CD4-positive, alpha-beta T cell treated with Interleukin-6 at 100 ng/mL for 8 hours (primary cell): Measurements from ENCODE around the gene RAP1A.
"Not testable (repeated sequence)": the region's sequence is repeated elsewhere in the genome, so short reads cannot be mapped to it uniquely, and the experiment has no call there.

Experiments
- DNase-seq: peaks from one replicate; pipeline ENCODE4 v3.0.0-alpha.2; 2020; ENCODE audit warnings: mixed read lengths, low spot score

Gene RAP1A

DNA sequence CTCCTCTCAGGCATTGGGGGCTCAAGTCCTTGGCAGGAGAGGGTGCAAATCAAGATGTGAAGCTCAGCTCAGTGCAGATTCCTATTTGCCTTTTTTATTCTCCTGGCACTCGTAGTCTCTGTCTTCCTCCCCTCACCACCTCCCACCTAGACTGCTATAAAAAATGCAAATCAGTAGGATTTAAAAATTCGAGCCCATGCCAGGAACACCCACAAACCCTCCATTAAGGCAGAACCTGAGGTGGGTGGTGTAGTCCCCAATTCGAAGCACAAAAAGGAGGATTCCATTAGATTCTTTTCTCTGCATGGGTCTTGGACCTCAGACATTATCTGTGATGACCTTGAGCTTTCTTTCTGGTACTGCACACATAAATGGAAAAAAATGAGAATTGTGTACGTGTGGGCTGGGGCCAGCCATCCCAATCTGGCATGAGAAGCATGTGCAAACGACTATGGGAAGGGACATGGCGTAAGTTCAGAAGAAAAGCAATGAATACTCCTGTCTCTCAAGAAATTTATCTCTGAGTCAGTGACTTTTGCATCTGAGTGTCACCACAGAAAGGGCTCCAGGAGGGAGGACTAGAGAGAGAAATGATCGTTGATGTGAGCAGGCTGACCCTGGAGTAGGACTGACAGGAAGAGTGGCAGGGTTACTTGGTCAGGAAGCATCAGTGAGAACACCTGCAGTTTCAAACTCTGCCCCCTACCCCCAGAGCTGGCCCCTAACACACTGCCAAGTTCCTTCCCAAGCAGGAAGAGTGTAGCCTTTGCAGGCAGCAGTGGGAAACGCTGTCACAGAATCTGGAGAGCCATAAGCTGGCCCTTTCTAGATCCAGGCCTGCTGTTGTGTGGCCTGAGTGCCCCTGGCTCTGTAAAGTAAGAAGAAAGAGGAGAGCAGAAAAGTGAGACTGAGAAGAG lies 117.9 kb downstream of the RAP1A start:
- no peak for DNase-seq

GRCh38 chr1:111738133-111738435 lies 118.5 kb downstream of the RAP1A start:
- DNase-seq, result no peak

GRCh38 chr1:111738436-111739193 lies 119.0 kb downstream of the RAP1A start:
- DNase-seq, result peak; percentile 21

DNA sequence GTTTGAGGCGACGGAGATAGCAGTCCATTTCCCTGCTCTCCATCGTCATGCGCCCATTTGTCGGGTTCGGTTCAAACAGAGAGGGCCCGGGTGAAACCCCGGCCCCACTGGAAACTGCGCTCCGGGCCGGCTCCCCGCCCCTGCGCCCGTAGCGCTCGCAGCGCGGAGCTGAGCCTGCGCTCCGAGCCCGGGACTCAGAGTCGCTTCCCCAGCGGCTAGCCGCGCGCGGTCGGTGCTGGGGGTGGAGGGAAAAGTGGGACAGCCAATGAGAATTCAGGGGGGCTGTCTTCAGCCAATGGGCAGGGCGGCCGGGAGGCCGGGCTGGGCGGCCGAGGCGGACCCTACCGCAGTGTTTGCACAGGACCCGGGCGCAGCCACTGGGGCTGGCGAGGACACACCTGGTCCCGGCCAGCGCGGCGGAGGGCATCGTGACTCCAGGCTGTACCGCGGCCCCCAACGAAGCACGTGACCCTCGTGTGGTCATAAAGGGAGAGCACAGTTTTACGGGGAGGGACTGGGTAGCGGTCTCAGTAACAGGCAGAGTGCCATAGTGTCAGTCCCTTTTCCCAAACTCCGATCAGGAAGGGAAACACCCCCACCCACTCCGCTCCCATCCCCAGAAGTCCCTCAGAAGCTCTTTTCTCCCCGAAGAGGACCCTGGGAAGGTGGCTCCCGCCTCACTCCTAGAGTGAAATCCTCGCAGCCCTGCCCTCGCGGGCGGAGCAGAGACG lies 119.8 kb downstream of the RAP1A start, which contains the start of gene INKA2:
INKA2 (minus strand) TSS at position 202 of the 731 bp plus-strand sequence; CDS start at position 49, 153 bp downstream.
- peak; percentile 65 for DNase-seq

DNA sequence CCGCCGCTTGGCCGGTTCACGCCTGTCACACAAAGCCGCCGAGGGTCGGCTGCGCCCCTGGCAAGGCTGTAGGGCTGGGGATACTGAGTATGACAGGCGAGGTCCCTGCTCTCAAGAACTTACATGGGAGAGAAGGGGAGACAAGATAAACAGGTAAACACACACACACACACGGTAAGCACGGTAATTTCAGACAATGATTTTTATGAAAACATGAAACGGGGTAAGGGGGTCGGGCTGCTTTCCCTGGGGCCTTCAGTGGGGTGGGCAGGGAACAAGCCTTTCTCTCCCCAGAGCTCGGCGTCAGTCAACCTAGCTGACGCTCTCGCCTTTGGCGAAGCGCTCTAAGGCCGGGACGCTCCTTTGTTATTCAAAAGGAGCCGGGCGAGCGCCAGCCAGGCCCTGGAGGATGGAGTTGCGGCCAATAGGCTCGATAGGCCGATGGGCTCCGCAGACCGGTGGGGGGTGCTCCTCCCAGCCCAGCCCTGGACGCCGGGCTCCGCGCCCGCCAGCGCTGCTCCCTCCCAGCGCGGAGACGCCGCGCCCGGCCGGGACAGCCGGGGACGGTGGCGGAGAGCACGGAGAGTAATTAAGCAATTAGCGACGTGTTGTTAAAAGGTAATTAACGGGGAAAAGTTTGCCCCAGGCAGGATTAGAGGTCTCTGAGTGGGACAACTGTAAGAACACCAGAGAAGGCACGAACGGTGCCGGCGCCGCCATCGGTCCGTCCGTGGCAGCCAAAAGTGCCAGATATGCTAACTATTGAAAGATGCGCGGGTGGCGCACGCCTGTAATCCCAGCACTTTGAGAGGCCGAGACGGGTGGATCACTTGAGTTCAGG lies 120.6 kb downstream of the RAP1A start:
- no peak for DNase-seq

GRCh38 chr1:111742292-111742691 lies 122.7 kb downstream of the RAP1A start:
- DNase-seq, result not testable (repeated sequence)

DNA sequence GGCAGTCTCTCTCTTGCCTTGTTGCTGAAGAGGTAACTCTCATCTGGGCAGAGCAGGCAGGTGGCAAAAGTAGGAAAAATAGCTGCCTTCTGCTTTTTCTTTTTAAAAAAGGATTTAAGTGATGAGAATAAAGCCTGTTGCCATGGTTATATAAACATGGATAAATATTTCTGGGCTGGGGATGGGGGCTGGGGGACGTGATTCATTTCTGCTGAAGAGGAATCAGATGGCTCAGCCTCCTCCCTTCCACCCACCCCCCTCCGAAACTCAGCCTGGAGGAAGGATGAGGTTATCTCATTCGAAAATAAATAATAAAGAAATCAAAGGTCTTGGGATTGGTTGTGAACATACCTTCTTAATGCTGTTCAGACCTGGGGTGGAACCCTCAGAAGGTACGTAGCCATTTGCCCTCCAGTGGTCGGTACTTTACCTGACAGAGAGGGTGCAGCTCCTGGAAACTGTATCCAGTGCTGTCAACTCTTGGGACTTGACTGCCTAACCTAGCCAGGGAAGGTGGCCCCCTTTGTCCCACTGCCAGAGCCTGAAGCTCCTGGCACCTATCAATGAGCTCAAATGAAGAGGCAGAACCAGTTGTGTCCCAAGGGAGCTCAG lies 123.5 kb downstream of the RAP1A start:
- no peak for DNase-seq

- DNase-seq, result no peak
These were observed 124.1 kb downstream of the RAP1A start for GRCh38 chr1:111743679-111744101.

DNA sequence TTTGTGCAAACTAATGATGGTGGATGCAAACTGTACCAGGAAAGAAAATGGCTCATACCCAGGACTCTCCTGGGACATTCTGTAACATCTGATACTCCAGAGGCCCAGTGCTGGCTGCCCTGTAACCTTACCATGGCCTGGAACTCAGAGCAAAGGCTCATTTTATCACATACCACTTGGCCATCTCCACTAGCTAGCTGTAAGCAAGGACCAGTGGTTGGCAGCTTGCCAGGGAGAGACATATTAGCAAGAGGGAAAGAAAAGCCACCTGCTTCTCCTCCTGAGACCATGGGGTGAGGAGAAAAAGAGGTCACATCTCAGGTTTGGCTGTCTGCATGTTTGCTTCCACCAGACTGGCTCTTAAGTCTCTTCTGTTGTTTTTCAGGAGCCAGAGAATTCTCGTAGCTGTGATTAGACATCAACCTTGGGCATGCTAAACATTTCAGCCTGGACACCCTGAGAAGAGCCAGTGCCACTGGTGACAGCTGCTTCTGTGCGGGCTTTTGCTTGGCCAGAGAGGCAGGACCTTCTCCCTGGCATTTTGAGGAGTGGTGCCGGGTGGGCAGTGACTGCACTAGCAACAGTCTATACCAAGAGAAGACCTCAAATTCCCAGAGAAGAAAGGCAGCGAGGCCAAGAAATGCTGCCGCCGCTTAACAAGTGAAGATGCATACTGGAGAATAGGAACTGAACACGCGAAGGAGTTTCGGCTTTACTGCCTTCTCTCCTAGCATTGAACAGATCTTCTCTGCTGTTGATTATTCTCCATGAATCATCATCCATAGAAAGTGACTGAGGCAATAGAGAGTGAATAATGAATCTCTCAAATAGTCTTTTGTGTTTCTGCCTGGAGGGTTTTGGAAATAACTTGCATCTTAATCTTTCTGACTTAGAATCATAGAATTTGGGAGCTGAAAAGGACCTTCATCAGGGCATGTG lies 126.4 kb downstream of the RAP1A start:
- no peak for DNase-seq

GRCh38 chr1:111746614-111746999 lies 127.0 kb downstream of the RAP1A start:
- no peak for DNase-seq

- peak; percentile 77 for DNase-seq
These were observed 127.7 kb downstream of the RAP1A start for GRCh38 chr1:111747282-111747734.

GRCh38 chr1:111747947-111748346 lies 128.4 kb downstream of the RAP1A start:
- no peak for DNase-seq

DNA sequence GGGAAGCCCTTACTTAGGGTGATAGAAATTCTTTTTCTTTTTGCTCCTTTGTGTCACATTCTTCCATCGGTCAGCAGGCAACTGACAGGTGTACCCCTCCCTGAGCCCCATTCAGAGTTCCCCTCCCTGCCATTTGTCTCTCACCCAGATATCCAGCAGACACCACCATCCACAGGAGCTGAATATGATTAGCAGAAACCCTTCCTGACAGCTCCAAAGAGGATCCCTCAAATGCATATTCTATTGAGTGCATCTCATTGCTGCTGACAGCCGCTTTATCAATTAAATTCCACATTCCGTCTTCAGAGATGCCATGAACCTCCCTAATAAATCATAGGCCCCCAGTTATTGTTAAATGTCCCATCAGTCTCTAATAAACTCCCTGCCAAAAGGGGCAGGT lies 130.0 kb downstream of the RAP1A start:
- DNase-seq, result no peak

GRCh38 chr1:111750856-111751255 lies 131.3 kb downstream of the RAP1A start:
- DNase-seq, result no peak

DNA sequence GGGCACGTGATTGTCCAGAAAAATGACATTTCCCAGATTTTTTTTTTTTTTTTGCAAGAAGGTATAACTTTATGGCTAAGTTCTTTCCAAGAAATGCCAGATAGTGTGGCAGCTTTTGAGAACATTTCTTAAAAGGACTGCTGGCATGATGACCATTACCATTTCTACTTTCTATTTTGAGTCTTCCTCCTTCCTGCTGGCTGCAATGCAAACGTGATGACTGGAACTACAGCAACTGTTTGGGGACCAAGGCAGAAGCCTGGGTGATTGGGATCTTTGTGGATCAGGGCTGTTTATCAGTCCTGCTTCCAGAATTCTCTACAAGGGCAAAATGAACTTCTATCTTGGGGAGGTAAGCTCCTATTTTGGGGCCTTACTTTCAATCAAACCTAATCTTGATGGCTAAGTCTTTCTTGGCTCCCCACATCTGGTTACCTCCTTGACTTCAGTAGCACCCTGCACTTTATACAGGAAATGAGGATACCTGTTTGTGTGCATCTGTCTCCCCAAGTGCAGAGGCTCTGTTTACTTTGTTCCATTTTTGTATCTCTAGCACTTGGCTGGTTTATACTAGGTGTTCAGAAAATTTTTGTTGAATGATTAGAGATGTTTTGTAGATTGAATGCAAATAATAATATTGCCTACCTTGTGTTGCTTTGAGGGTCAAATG lies 132.5 kb downstream of the RAP1A start:
- DNase-seq, result no peak

DNA sequence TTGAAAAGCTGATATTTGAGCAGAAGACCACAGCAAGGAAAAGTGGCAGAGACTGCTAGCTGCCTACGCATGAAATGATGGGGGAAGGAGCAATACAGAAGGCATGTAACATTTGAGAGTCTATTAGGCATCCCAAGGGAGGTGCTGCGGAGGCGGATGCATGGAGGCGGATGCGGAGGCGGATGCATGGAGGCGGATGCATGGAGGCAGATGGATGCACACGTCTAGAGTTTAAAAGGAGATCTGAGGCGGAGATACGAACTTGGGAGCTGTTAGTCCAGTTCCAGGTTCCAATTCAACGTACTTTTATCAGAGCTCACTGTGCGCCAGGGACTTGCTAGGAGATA lies 135.4 kb downstream of the RAP1A start:
- no peak for DNase-seq

DNA sequence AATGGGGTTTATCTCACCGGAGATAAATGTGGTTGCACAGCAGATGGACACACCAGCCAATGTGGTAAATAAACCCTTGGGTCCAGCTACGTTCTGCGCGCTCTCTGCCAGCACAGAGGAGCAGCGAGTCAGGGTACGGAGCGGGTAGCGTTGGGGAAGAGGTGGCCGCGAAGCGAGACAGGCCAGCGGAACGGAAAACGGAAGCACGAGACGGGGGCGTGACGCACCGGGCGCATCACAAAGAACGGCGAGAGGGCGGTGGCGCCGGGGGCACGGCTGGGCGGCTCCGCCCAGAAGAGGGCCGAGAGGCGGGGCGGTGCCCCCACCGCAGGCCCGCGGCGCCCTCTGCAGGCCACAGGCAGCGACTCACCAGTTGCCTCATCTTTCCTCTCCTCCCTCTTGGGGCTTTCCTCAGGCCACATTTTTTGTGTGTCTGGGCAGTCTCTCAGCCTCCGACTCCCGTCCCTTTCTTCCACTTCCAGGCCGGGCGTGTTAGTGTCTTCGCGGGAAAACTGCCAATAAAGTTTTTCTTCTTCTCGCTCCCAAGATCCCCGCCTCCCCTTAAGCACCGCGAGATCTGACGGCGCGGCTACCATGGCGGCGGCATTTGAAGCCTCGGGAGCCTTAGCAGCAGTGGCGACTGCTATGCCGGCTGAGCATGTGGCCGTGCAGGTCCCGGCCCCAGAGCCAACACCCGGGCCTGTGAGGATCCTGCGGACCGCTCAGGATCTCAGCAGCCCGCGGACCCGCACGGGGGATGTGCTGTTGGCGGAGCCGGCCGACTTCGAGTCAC lies 135.9 kb downstream of the RAP1A start, which contains the start of gene DDX20:
DDX20 (plus strand) TSS at position 571 of the 793 bp plus-strand sequence; CDS start at position 595, 24 bp downstream.
- DNase-seq, result peak; percentile 90

DNA sequence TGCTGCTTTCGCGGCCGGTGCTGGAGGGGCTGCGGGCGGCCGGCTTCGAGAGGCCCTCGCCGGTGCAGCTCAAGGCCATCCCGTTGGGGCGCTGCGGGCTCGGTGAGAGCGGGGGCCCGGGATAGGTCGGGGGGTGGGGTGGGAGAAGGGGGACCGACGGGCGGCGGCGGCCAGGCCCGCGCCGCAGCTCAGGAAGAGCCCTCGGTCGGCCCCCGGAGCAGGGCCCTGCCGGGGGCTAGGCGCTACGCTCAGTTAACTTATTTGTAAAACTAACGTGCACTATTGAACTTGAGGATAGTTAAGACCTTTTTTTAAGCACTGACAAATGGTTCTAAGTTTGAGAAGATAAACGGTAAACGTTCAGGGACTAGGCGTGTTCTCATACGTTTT lies 136.5 kb downstream of the RAP1A start:
- no peak for DNase-seq
